Heart left ventricle (tissue), 13 donors: ENCODE data around the gene PDE7B.

Source experiments
- CTCF ChIP-seq, 12 donors: fragments of 200-600 bp; sonication (generic) in 4 of 12; IDR thresholded peaks; one replicate each; pipeline versions ENCODE4 v1.5.0 to v1.8.0; 2018 to 2022; ENCODE audit warnings: antibody characterized with exemption in 12 of 12, mild to moderate bottlenecking in 5 of 12
- POLR2A ChIP-seq, 2 donors: fragments of 450-650 bp; IDR thresholded peaks; one replicate each; pipeline ENCODE4 v1.6.1; 2017; ENCODE audit warnings: antibody characterized with exemption in 2 of 2, mild to moderate bottlenecking in 2 of 2, moderate library complexity in 2 of 2
- donor health status: ischemic (EF 13 %, LVEDD 7.1; RV severe dilation, severe dysfunction).
- donor health status: DM: no; HTN: yes; CAD: no.
- donor health status: DM: no; HTN: no; CAD: no.
- donor health status: ischemic (EF 25% LVEDD 6.9; RV normal size, moderate dysfunction).
- donor health status: ischemic (EF 25% LVEDD 5.7; RV mildly dilated, moderate dysfunction).
- donor health status: ischemic (EF 35%, LVEDD 5.7; RV mildly dilated, moderate dysfunction).
- donor health status: nonischemic (EF 11% LVEDD 7.7; RV severe dilation, severe dysfunction).
- donor health status: DM: yes; HTN: yes; CAD: no.
- donor health status: PGD.
- donor health status: ischemic (EF 29% LVEDD 5.4; RV normal size, mild dysfunction).
- donor health status: nonischemic (EF 23%, LVEDD 6.1; RV moderate dilation, normal function).

- no peak for TF ChIP-seq CTCF (IDR thresholded peaks at IDR 0.05)
- TF ChIP-seq POLR2A (IDR thresholded peaks at IDR 0.05), result no peak
These were observed 286.4 kb downstream of the PDE7B start for GRCh38 chr6:136137739-136138402.
